GM11168 (cell line): ENCODE data around the gene VAV2.

ENCODE experiments used
- in situ Hi-C: fragments of 300-500 bp; cut with MboI; formaldehyde crosslinking; loops from one replicate; pipeline ENCODE4 v1.12.0; 2022; ENCODE audit warnings: low sequenced_read_pairs; ENCODE audit not compliant: unreplicated experiment

The VAV2 gene

GRCh38 chr9:133833388-133834025 is 158.6 kb downstream of the VAV2 start:
- in situ Hi-C loops: no loop called here

DNA sequence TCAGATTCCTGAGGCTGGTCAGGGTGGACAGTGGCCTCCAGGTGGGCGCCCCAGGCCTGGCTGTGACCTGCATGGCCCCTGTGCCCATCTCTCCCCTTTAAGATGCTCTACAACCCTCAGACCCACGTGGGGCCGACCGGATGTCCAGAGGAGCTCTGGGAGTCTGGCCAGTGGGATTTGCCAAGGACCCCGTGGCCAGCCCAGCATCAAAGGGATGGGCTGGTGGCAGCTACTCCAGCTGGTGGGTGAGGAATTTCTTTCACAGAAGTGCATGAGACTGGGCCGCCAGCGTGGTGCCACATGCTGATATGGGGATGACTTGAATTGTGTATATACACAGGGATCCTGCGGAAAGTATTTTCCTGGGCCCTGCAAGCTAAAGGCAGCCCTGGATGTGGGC is 159.2 kb downstream of the VAV2 start:
- in situ Hi-C loops: no loop called here

- in situ Hi-C loops: no loop called here
These were observed 161.4 kb downstream of the VAV2 start for GRCh38 chr9:133830711-133831110.

DNA sequence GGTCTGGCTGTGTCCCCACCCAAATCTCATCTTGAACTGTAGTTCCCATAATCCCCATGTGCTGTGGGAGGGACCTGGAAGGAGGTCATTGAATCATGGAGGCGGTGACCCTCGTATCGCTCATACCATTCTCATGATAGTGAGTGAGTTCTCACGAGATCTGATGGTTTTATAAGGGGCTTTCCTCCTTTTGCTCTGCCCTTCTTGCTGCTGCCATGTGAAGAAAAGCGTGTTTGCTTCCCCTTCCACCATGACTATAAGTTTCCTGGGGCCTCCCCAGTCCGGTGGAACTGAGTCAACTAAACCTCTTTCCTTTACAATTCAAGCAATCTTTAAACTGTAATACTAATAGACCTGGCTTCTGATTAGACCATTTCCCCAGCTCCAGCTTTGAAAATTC is 161.8 kb downstream of the VAV2 start:
- in situ Hi-C loops: no loop called here

- in situ Hi-C loops: no loop called here
These were observed 163.7 kb downstream of the VAV2 start for GRCh38 chr9:133828338-133828997.

DNA sequence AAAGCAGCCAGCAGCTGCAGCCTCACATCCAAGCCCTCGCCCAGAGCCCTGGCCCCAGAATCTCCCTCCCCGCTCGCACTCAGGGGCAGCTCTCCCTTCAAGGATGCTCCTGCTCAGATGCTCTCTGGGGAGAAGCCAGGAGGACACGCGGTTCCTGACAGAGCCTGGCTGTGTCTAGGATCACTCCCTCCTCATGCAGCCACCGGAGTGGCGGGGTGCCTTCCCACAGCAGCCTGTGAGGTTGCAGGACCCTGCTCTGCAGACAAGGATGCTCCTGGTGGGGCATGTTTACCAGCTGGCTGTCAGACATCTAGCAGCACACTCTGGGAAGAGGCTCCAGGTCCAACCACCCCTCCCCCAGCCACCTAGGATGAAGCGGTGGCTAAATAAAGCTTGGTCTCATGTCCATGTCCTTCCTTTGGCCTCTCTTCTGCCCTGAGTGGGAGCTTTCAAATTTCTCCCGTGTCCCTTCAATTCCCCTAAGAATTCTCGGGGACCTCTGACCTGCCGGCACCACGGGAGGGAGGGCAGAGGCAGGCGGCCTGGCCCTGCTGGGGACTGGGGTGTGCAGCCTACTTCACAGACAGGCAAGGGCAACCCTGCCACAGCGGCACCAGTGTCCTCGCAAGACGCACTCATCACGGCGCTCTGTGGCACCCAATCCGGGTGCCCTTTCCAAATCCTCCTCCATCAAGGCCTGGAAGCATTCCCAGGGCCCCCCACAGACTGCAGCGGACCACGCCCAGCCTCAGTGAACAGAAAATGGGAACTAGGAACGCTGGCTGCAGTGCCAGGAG is 165.6 kb downstream of the VAV2 start:
- in situ Hi-C loops: no loop called here

DNA sequence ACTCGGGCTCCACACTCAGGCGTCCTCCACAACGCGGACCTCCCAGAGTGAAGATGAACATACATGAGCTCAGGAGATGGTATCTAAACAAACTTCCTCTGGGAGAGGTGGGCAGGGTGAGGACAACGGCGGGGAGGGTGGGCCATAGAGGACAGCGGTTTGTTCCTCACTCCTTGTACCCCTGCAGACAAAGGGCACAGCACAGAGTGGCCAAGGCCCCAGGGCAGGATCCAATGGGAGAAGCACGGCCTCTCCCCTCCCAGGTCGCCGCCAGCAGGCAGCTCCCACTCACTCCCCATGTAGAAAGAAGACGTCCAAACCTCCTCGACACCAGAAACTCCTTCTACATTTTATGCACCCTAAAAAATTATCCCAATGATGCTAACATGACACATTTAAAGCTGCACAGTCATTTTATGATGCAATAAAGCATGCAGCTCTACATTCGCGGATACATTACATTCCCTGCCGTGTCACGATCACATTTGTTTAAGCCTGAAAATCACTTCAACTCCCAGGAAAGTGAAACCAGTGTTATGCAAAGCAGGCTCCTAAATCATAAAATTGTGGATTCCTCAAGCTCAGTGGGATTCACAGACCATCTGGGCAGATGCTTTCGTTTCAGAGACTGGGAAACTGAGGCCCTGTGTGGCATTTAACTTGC is 166.4 kb downstream of the VAV2 start:
- in situ Hi-C loops: no loop called here

GRCh38 chr9:133824802-133825186 is 167.3 kb downstream of the VAV2 start:
- in situ Hi-C loops: no loop called here

DNA sequence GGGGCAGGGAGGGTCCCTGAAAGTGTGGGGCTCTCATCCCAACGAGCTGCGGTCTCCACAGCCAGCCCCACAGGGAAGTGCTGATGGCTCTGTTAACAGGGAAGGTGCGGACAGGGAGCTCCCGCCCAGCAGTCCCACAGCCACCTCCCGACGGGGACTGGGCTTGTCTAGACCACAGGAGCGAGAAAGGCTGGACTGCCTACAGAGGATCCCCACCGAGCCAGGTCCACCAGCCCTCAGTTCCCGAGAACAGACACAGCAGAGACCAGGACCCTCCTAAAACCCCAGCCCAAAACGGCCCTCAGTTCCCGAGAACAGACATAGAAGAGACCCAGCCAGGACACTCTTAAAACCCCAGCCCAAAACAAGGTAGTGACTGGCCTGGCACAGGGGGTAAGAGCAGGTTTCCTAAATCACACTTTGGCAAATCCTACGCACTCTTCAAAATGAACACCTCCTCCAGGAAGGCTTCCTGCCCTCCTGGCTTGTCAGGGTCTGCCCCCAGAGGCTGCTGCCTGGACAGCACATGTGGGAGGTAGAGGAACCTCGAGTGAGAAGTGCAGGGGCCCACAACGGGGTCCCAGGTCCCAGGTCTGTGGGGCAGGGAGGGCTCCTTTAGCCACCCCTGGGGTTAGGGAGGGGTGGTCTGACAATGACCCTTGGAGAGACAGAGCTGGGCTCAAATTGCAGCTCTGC is 167.9 kb downstream of the VAV2 start:
- in situ Hi-C loops: no loop called here

DNA sequence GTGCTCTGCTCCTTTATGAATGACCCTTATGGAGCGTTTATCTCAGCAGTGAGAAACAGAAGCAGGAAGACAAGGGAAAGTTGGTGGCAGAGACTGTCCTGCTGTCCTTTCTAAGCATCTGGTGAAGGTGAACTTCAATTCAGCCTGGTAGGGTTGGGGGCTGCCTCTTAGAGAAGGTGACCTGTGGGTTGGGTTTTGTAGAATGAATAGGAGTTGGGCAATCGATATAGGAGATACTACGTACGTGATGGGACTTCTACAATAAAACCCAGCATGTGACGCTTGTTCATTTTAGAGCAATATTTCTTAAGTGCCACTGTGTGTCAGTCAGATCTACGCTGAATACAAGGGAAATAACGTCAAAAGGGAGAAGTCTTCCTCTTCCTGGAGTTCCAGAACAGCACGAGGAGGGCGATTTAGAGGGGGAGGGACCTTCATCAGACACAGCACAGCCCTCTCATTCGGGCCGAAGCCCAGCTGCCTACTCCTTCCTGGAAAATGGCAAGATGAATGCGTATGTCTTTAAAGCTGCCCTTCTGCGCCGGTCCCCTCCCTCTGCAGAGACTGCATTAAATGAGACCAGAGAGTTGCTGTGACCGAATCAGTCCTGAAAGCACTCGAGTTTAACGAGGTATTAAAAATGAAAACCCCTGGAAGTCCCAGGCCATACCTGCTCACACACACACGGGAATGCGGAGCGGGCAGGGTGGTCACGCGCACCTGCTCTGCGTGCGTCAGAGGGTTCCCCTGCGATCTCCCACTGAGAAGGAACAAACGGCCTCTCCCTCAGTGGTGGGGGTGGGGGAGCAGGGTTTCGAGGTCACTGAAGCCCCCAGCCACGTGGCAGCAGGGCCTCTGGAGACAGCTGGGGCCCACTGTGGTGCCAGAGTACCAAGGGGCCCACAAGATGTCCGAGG is 168.7 kb downstream of the VAV2 start:
- in situ Hi-C loops: no loop called here

GRCh38 chr9:133822430-133823065 is 169.6 kb downstream of the VAV2 start:
- in situ Hi-C loops: no loop called here

GRCh38 chr9:133821601-133822429 is 170.3 kb downstream of the VAV2 start:
- in situ Hi-C loops: no loop called here

DNA sequence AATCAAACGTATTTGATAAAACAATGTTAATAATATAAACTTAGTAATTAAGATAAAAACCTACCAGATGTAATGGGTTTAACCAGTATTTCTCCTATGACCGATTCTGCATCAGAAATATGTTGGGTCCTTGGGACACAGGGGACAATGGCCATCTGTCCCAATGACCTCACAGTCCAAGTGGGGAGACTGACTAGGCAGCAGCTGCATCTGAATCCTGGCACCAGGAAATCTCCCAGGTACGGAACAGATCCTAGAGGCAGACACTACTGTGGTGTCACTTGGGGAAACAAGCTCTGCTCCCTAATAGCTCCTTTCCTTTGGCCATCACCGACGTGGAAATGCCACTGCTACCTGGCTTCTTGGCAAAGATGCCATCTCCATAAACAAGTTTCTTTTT is 172.2 kb downstream of the VAV2 start:
- in situ Hi-C loops: no loop called here

- in situ Hi-C loops: no loop called here
These were observed 173.7 kb downstream of the VAV2 start for GRCh38 chr9:133818444-133818843.

DNA sequence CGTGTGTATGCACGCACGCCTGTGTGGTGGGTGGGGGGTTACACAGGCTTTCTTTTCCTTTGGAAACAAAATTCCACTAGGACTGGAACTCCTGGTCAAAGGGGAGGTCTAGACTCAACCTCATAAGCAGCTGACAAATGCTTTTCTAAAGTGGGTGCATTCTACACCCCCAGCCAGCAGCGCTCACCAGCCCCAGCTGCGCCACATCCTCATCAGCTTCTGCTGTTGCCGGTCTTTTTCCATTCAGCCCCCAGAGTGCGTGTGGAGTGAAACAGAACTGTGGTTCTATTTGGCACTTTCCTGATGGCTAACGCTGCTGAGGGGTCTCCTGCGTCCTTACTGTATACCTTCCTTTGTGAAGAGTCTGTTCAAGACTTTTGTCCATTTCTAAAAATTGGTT is 176.3 kb downstream of the VAV2 start:
- in situ Hi-C loops: no loop called here

GRCh38 chr9:133814586-133815208 is 177.4 kb downstream of the VAV2 start:
- in situ Hi-C loops: no loop called here

GRCh38 chr9:133813749-133814585 is 178.2 kb downstream of the VAV2 start:
- in situ Hi-C loops: no loop called here
